SK-N-MC (cell line): ENCODE results near the gene ASB16.

ENCODE experiments used
- EZH2 ChIP-seq: fragments of 200-600 bp; sonication (generic); IDR thresholded peaks from one replicate; pipeline ENCODE4 v1.6.1; 2017; ENCODE audit warnings: antibody characterized with exemption
- POLR2AphosphoS5 ChIP-seq: IDR thresholded peaks from 2 replicates; pipeline ENCODE4 v1.6.1; 2012; ENCODE audit warnings: mild to moderate bottlenecking, low read depth, low read length, borderline replicate concordance

DNA sequence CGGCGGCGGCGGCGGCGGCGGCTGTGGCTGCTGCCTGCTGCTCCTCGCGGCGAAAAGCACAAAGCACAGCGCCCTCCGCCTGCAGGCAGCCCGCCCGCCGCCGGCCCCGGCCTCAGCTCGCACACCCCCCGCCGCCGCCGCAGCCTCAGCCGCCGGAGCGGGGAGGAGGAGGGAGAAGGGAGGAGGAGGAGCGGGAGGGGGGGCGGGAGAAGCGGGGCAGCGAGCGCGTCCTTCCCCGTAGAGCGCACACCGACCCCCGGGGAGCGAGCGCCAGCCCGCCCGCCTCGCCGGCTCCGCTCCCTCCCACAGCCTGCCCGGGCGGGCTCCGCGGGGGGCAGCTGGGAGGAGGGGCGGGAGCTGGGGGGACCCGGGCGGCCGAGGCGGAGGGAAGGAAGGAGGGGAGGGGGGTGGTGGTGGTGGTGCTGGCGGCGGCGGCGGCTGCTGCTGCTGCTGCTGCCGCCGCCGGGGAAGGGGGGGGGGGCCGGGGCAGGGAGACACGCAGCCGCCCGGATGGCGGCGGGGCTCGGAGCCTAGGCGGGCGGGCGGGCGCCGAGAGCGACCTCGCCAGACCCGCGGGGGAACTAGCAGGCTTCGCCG is 49.2 kb downstream of the ASB16 start, which contains the start of gene UBTF:
- no peak for TF ChIP-seq EZH2
- TF ChIP-seq POLR2AphosphoS5 = 0 out of 2 replicates have a peak, but pooled peaks have one; percentile 2
